HG03196 (cell line): ENCODE results near the gene NOXA1.
A peak's percentile ranks its signal among the peaks of the same experiment; 100 is the strongest.
"Not testable (repeated sequence)": the region's sequence is repeated elsewhere in the genome, so short reads cannot be mapped to it uniquely, and the experiment has no call there.

Source experiments
- ATAC-seq: cut with Tn5 transposase; IDR thresholded peaks from one replicate; pipeline ENCODE4 v1.9.1; 2021; ENCODE audit not compliant: unreplicated experiment

The NOXA1 gene

GRCh38 chr9:137405677-137406081 lies 17.5 kb upstream of the NOXA1 start:
- ATAC-seq, result no peak

GRCh38 chr9:137406085-137406760 lies 17.0 kb upstream of the NOXA1 start:
- no peak for ATAC-seq

- no peak for ATAC-seq
Measured at GRCh38 chr9:137406876-137407589, 16.2 kb upstream of the NOXA1 start.

- no peak for ATAC-seq
Measured at GRCh38 chr9:137407590-137408300, 15.4 kb upstream of the NOXA1 start.

GRCh38 chr9:137408651-137409405 lies 14.4 kb upstream of the NOXA1 start:
- no peak for ATAC-seq

- no peak for ATAC-seq
Measured at GRCh38 chr9:137409515-137409914, 13.7 kb upstream of the NOXA1 start.

GRCh38 chr9:137410236-137410890 lies 12.8 kb upstream of the NOXA1 start:
- not testable (repeated sequence) for ATAC-seq

GRCh38 chr9:137410891-137411249 lies 12.3 kb upstream of the NOXA1 start:
- ATAC-seq, result no peak

- ATAC-seq, result no peak
Measured at GRCh38 chr9:137411260-137411644, 11.9 kb upstream of the NOXA1 start.

- ATAC-seq, result peak; percentile 45
Measured at GRCh38 chr9:137411645-137412380, 11.4 kb upstream of the NOXA1 start.

- ATAC-seq, result no peak
Measured at GRCh38 chr9:137412431-137412830, 10.8 kb upstream of the NOXA1 start.

- ATAC-seq, result no peak
Measured at GRCh38 chr9:137415451-137415850, 7.7 kb upstream of the NOXA1 start.

- no peak for ATAC-seq
Measured at GRCh38 chr9:137416006-137416562, 7.1 kb upstream of the NOXA1 start.

- ATAC-seq, result no peak
Measured at GRCh38 chr9:137416563-137417151, 6.5 kb upstream of the NOXA1 start.

- no peak for ATAC-seq
Measured at GRCh38 chr9:137417161-137418021, 5.8 kb upstream of the NOXA1 start.

GRCh38 chr9:137421838-137422603 lies 1.2 kb upstream of the NOXA1 start:
- no peak for ATAC-seq

- peak; percentile 25 for ATAC-seq
Measured at GRCh38 chr9:137423514-137424291, 510 bp downstream of the NOXA1 start.
